ENCODE data around the gene RDH16.
"Not testable (repeated sequence)": the region's sequence is repeated elsewhere in the genome, so short reads cannot be mapped to it uniquely, and the experiment has no call there.

Gene RDH16

DNA sequence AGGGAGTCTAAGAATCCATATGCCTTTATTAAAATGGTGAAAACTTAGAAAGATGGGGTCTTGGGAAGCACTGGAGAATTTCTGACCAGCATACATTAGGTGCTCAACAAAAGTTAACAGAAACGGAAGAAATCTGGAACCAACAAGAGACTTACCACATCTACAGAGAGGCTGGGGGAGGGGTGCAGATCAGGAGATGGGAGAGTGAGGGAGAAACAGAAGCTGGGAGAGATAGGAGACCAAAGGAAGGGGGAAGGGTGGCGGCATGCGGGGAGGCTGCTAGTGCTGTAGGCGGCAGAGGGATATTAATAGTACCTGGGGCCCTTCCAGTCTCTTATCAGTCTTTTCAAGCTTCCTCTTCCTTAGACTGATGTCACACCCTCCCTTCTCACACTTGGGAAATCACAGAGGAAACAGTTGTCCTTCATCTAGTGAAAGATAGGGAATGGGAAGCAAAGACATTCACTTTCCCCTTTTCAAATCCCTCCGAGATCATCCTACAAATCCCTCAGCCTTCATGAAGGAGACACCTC, 30.9 kb upstream of the RDH16 start:
- Histone ChIP-seq H3K4me1 (ENCODE audit: control insufficient read depth, insufficient read depth, low read length, poor library complexity, severe bottlenecking) (peaks cover 5% of the 10 kb centered on the region), H3K9me3 (ENCODE audit: control insufficient read depth, low read length) (no peaks in the 10 kb centered on the region), H3K4me3 (ENCODE audit: insufficient read depth, low read depth, low read length, poor library complexity, severe bottlenecking) (no peak overlapping the region), H3K27ac (ENCODE audit: insufficient read depth, low read length, poor library complexity, severe bottlenecking) (no peak overlapping the region), H3K36me3 (ENCODE audit: control insufficient read depth, insufficient read depth, low read length) (no peaks in the 10 kb centered on the region), H3K27me3 (replicated peaks; ENCODE audit: control insufficient read depth, insufficient read depth, low read length, poor library complexity, severe bottlenecking) (no peaks in the 10 kb centered on the region)
- no peak for DNase-seq

DNA sequence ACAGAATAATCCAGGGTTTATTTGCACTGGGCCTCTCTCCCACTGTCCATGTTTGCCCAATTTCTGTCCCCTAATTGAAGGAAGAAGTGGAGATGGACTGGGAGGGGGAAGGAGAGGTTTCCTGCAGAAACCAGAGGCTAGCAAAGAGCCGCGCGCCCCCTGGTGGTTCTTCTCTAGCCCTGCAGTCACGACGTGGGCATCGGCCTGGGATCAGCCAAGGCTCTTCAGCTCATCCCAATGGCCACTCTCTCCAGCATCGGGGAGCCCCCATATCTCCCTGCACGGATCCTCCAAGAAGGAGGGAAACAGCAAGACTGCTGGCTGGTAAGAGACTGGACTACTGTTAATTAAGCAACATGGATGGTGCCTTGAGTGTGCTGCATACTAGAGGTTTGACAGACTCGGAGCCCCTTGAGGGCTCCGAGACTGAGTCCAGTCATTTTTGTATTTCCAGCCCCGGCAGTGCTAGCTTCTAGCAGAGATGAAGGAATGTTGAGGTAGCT, 30.2 kb upstream of the RDH16 start:
- no peaks in the 10 kb centered on the region for H3K9me3 ChIP-seq (ENCODE audit: control insufficient read depth, low read length)
- H3K27ac ChIP-seq (ENCODE audit: insufficient read depth, low read length, poor library complexity, severe bottlenecking): no peak overlapping the region
- H3K4me3 ChIP-seq (ENCODE audit: insufficient read depth, low read depth, low read length, poor library complexity, severe bottlenecking): no peak overlapping the region
- no peaks in the 10 kb centered on the region for H3K27me3 ChIP-seq (replicated peaks; ENCODE audit: control insufficient read depth, insufficient read depth, low read length, poor library complexity, severe bottlenecking)
- peak; percentile 45 to 59 (median 47) for DNase-seq
- no peaks in the 10 kb centered on the region for H3K36me3 ChIP-seq (ENCODE audit: control insufficient read depth, insufficient read depth, low read length)
- H3K4me1 ChIP-seq (ENCODE audit: control insufficient read depth, insufficient read depth, low read length, poor library complexity, severe bottlenecking): peaks cover 5% of the 10 kb centered on the region

DNA sequence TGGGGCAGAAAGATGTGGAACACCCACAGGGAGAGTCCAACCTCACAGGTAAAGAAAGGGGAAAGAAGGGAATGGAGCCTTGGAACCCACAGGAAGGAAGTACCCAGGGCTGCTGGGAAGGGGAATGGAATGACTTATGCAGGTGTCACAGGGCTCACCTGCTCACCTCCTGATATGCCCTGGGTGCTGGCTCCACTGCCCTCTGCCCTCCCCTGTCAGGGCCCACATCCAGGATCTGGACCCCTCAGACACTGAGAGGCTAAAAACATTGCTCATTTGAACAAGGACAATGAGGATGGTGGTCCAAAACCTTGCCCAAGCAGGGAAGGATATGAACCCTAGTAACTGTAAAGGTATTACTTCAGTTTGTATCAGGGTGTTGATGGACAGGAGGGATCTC, 29.6 kb upstream of the RDH16 start:
- H3K4me1 ChIP-seq (ENCODE audit: control insufficient read depth, insufficient read depth, low read length, poor library complexity, severe bottlenecking): peaks cover 5% of the 10 kb centered on the region
- H3K36me3 ChIP-seq (ENCODE audit: control insufficient read depth, insufficient read depth, low read length): no peaks in the 10 kb centered on the region
- no peak overlapping the region for H3K4me3 ChIP-seq (ENCODE audit: insufficient read depth, low read depth, low read length, poor library complexity, severe bottlenecking)
- no peak for DNase-seq
- H3K27me3 ChIP-seq (replicated peaks; ENCODE audit: control insufficient read depth, insufficient read depth, low read length, poor library complexity, severe bottlenecking): no peaks in the 10 kb centered on the region
- H3K27ac ChIP-seq (ENCODE audit: insufficient read depth, low read length, poor library complexity, severe bottlenecking): no peak overlapping the region
- H3K9me3 ChIP-seq (ENCODE audit: control insufficient read depth, low read length): no peaks in the 10 kb centered on the region

DNA sequence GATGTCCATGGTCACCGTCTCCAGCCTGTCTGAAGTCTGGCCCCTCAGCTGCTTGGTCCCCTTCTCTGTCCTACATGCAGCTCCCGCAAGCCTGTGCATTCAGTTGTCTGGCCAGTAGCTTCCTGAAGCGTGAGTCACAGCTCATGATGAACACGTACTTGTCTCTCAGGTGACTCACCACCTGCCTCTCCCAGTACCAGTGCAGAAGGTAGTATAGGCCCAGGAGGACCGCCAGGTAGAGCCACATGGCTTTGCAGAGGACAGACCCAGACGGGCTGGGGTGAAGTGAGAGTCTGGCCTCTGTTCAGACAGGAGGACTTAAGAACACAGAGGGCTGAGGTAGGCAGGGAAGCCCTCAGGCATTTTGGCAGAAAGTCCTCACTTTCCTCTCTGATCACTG, 28.3 kb upstream of the RDH16 start:
- H3K27ac ChIP-seq (ENCODE audit: insufficient read depth, low read length, poor library complexity, severe bottlenecking); DNase-seq; H3K4me1 ChIP-seq (ENCODE audit: control insufficient read depth, insufficient read depth, low read length, poor library complexity, severe bottlenecking); H3K36me3 ChIP-seq (ENCODE audit: control insufficient read depth, insufficient read depth, low read length); H3K9me3 ChIP-seq (ENCODE audit: control insufficient read depth, low read length); H3K27me3 ChIP-seq (replicated peaks; ENCODE audit: control insufficient read depth, insufficient read depth, low read length, poor library complexity, severe bottlenecking); H3K4me3 ChIP-seq (ENCODE audit: insufficient read depth, low read depth, low read length, poor library complexity, severe bottlenecking): not testable (repeated sequence)

DNA sequence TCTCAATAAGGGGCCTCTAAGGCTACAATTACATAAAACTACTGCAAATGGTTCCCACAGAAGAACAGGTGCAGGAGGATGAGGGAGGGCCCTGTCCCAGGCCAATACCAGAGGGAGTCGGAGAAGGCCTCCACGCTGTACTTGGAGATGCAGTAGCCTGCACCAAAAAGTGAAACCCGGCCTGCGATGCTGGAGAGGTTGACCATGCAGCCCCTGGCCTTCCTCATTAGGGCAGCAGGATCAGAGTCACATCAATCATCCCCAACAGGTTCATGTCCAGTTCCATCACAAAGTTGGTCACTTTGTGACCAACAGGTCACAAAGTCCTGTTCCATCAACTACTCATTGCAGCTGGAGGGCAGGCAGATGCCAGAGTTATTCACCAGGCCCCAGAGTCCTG, 26.0 kb upstream of the RDH16 start:
- Histone ChIP-seq H3K4me3 (ENCODE audit: insufficient read depth, low read depth, low read length, poor library complexity, severe bottlenecking) (no peak overlapping the region), H3K27ac (ENCODE audit: insufficient read depth, low read length, poor library complexity, severe bottlenecking) (no peak overlapping the region), H3K9me3 (ENCODE audit: control insufficient read depth, low read length) (no peaks in the 10 kb centered on the region), H3K4me1 (ENCODE audit: control insufficient read depth, insufficient read depth, low read length, poor library complexity, severe bottlenecking) (peaks cover 5% of the 10 kb centered on the region), H3K36me3 (ENCODE audit: control insufficient read depth, insufficient read depth, low read length) (no peaks in the 10 kb centered on the region), H3K27me3 (replicated peaks; ENCODE audit: control insufficient read depth, insufficient read depth, low read length, poor library complexity, severe bottlenecking) (no peaks in the 10 kb centered on the region)
- DNase-seq: no peak

DNA sequence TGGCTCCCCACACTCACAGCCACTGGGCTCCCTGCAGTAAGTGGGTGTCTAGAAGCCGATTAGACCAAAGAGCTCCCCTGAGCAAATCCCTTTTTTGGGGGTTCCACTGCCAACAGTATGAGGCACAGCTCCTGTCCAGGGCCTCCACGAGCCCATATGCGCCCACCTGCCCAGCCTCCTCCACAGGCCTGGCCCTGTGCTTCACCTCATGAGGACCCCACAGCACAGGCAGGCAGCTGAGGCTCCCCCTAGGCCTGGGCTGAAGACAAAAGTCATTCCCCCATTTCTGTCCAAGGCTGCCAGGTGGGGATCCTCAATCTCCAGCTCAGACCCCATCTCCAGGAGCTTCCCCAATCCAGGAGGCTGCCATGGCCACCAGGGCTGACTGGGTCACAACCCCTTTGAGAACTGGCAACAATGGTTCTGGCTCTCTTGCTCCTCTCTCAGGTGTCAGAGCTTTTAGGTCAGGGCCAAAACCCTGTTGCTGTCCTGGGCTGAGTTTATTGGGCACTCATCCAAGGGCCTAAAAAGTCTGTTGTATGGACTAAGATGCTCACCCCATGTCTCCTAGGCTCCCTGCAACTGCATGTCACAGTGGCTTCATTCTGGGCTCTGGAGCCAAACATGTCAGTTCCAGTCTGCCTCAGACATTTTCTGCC, 25.3 kb upstream of the RDH16 start:
- H3K27me3 ChIP-seq (replicated peaks; ENCODE audit: control insufficient read depth, insufficient read depth, low read length, poor library complexity, severe bottlenecking); H3K9me3 ChIP-seq (ENCODE audit: control insufficient read depth, low read length); DNase-seq; H3K27ac ChIP-seq (ENCODE audit: insufficient read depth, low read length, poor library complexity, severe bottlenecking); H3K4me3 ChIP-seq (ENCODE audit: insufficient read depth, low read depth, low read length, poor library complexity, severe bottlenecking); H3K36me3 ChIP-seq (ENCODE audit: control insufficient read depth, insufficient read depth, low read length); H3K4me1 ChIP-seq (ENCODE audit: control insufficient read depth, insufficient read depth, low read length, poor library complexity, severe bottlenecking): not testable (repeated sequence)

DNA sequence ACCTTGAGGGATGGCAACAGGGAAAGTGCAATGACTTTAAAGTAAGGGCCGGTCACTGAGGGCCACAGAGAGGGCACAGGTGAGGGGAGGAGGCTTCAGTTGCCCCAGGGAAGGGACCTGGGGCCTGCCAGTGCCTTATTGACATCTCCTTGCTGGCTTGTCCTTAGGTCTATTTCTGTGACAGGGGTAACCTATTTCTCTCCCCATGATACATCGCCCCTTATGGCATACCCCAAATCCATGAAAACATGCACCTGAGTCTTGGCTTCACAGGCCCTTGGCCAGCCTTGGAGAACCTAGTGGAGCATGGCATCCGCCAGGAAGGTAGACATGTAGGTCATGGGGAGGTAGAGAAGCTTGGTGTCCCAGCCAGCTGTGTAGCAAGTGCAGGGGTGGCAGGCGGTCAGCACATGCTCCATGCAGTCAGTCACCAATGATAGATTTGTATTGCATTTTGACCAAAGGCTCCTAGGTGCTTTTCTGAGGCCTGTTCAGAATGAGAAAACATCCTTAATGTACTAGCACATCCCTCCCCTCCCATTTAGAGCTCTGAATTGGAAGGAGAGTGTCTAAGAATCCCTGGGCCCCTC, 23.6 kb upstream of the RDH16 start:
- Histone ChIP-seq H3K27me3 (replicated peaks; ENCODE audit: control insufficient read depth, insufficient read depth, low read length, poor library complexity, severe bottlenecking) (no peaks in the 10 kb centered on the region), H3K4me3 (ENCODE audit: insufficient read depth, low read depth, low read length, poor library complexity, severe bottlenecking) (no peak overlapping the region), H3K36me3 (ENCODE audit: control insufficient read depth, insufficient read depth, low read length) (no peaks in the 10 kb centered on the region), H3K27ac (ENCODE audit: insufficient read depth, low read length, poor library complexity, severe bottlenecking) (no peak overlapping the region), H3K9me3 (ENCODE audit: control insufficient read depth, low read length) (no peaks in the 10 kb centered on the region), H3K4me1 (ENCODE audit: control insufficient read depth, insufficient read depth, low read length, poor library complexity, severe bottlenecking) (no peaks in the 10 kb centered on the region)
- DNase-seq: no peak

DNA sequence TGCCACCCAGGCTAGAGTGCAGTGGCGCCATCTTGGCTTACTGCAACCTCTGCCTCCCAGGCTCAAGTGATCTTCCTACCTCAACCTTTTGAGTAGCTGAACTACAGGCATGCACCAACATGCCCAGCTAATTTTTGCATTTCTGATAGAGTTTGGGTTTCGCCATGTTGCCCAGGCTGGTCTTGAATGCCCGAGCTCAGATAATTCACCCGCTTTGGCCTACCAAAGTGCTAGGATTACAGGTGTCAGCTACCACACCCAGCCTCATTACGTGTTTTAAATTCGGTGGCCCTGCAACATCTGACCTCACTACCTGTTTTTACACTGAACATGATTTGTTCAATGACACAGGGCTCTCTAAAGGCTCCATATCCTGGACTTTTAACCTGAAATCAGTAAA, 22.9 kb upstream of the RDH16 start:
- no peak overlapping the region for H3K4me3 ChIP-seq (ENCODE audit: insufficient read depth, low read depth, low read length, poor library complexity, severe bottlenecking)
- H3K36me3 ChIP-seq (ENCODE audit: control insufficient read depth, insufficient read depth, low read length): no peaks in the 10 kb centered on the region
- no peaks in the 10 kb centered on the region for H3K9me3 ChIP-seq (ENCODE audit: control insufficient read depth, low read length)
- no peaks in the 10 kb centered on the region for H3K27me3 ChIP-seq (replicated peaks; ENCODE audit: control insufficient read depth, insufficient read depth, low read length, poor library complexity, severe bottlenecking)
- no peak overlapping the region for H3K27ac ChIP-seq (ENCODE audit: insufficient read depth, low read length, poor library complexity, severe bottlenecking)
- no peak for DNase-seq
- no peaks in the 10 kb centered on the region for H3K4me1 ChIP-seq (ENCODE audit: control insufficient read depth, insufficient read depth, low read length, poor library complexity, severe bottlenecking)

DNA sequence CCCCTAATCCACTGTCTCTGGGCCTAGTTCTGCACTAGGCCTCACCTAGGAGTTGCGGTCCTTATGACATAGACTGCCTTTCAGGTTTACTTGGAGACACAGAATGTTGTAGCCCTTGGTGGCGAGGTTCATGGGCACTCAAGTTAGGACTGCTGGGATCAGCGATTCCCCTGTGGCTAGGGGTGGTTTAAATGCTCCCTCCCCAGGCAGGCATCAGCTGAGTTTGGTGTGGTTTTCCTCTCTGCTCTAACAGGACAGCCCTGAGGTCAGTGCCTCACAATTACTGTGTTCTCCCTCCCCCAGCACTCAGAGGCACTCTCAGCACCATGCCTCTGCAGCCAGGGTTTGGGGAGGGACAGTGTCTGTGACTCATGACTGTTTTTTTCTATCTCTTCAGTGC, 22.2 kb upstream of the RDH16 start:
- Histone ChIP-seq H3K4me1 (ENCODE audit: control insufficient read depth, insufficient read depth, low read length, poor library complexity, severe bottlenecking) (no peaks in the 10 kb centered on the region), H3K9me3 (ENCODE audit: control insufficient read depth, low read length) (no peaks in the 10 kb centered on the region), H3K27me3 (replicated peaks; ENCODE audit: control insufficient read depth, insufficient read depth, low read length, poor library complexity, severe bottlenecking) (no peaks in the 10 kb centered on the region), H3K27ac (ENCODE audit: insufficient read depth, low read length, poor library complexity, severe bottlenecking) (no peak overlapping the region), H3K36me3 (ENCODE audit: control insufficient read depth, insufficient read depth, low read length) (no peaks in the 10 kb centered on the region), H3K4me3 (ENCODE audit: insufficient read depth, low read depth, low read length, poor library complexity, severe bottlenecking) (no peak overlapping the region)
- no peak for DNase-seq

DNA sequence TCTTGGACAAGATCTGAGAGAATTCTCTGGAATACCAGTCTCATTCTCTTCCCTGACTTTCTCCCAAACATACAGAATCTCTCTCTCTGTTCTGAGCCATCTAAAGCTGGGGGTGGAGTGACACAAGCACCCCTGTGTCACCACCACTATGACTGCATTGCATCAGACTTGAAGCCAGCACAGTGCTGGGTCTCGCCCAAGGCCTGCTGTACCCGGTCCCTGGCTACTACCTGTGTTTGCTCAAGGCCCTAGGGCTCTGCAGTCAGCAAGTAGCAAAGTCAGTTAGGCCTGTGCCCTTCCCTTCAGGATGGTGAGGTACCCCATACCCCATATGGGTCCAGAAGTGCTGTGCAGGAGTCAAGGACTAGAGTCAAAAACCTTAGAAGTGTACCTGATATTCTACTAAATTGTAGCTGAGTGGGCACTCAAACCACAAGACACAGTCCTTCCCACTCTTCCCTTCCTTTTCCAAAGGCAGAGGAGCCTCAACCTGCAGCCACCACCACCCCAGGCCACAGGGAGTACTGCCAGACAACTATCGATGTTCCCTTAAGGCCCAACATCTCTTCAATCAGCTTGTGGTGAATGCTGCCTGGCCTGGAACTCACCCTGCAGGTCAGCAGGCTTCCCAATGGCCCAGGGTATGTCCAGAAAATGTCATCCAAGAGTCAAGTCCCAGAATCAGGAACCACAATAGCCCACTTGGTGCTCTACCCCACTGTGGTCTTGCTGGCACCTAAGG, 21.2 kb upstream of the RDH16 start:
- H3K36me3 ChIP-seq (ENCODE audit: control insufficient read depth, insufficient read depth, low read length): no peaks in the 10 kb centered on the region
- H3K27me3 ChIP-seq (replicated peaks; ENCODE audit: control insufficient read depth, insufficient read depth, low read length, poor library complexity, severe bottlenecking): no peaks in the 10 kb centered on the region
- no peak overlapping the region for H3K4me3 ChIP-seq (ENCODE audit: insufficient read depth, low read depth, low read length, poor library complexity, severe bottlenecking)
- no peaks in the 10 kb centered on the region for H3K4me1 ChIP-seq (ENCODE audit: control insufficient read depth, insufficient read depth, low read length, poor library complexity, severe bottlenecking)
- DNase-seq: no peak
- H3K9me3 ChIP-seq (ENCODE audit: control insufficient read depth, low read length): no peaks in the 10 kb centered on the region
- no peak overlapping the region for H3K27ac ChIP-seq (ENCODE audit: insufficient read depth, low read length, poor library complexity, severe bottlenecking)
